T-cell (primary cell): ENCODE measurements around the gene ZNF605. TPM values are rescaled to one million over a fixed set of nuclear protein-coding genes. Genes with fewer than 3 reads are reported as not detected.

Experiments
- ATAC-seq, 4 experiments: fragments of 200-7000 bp in 3 of 4; fragments of 150-1000 bp in 1 of 4; cut with Tn5 transposase; replicated peaks in 1 of 4; 1 replicate in 3 of 4; 2 replicates in 1 of 4; pipeline ENCODE4 v1.10.0; 2021; ENCODE audit warnings: moderate library complexity in 3 of 4, mild to moderate bottlenecking in 2 of 4, moderate number of reproducible peaks in 1 of 4
- CTCF ChIA-PET, 2 donors: fragments of 300-600 bp; sonication (Branson Sonifier 250); formaldehyde crosslinking; loops; one replicate each; lab custom pipeline; 2022; ENCODE audit warnings: antibody characterized with exemption in 2 of 2; lab: Charles Lee
- POLR2A ChIA-PET, 2 donors: fragments of 300-600 bp; sonication (Branson Sonifier 250); formaldehyde crosslinking; loops; one replicate each; lab custom pipeline; 2022; ENCODE audit warnings: antibody characterized with exemption in 2 of 2; lab: Charles Lee
- DNase-seq, 35 experiments: peaks; one replicate each; pipeline versions ENCODE4 v3.0.0 to v3.0.0-alpha.2; 2013 to 2023
- H3K27ac ChIP-seq: one replicate; pipeline ENCODE4 v1.5.1; 2013; ENCODE audit warnings: low read length
- H3K27me3 ChIP-seq, 2 experiments: replicated peaks in 1 of 2; 1 replicate in 1 of 2; 2 replicates in 1 of 2; pipeline versions ENCODE4 v1.6.1 to v1.7.0; 2013; ENCODE audit warnings: low read length in 1 of 2, mixed read lengths in 1 of 2; ENCODE audit not compliant: control insufficient read depth in 2 of 2, insufficient read depth in 2 of 2; ENCODE audit errors: extremely low read depth in 1 of 2
- H3K36me3 ChIP-seq, 2 donors: 1 replicate in 1 of 2; 2 replicates in 1 of 2; pipeline versions ENCODE4 v1.6.1 to v1.7.0; 2013; ENCODE audit warnings: low read length in 1 of 2; ENCODE audit not compliant: control insufficient read depth in 2 of 2, insufficient read depth in 1 of 2; ENCODE audit errors: extremely low read depth in 1 of 2
- H3K4me1 ChIP-seq, 2 experiments: 1 replicate in 1 of 2; 2 replicates in 1 of 2; pipeline versions ENCODE4 v1.6.1 to v1.7.0; 2013; ENCODE audit warnings: low read length in 2 of 2, mixed read lengths in 1 of 2; ENCODE audit not compliant: insufficient read depth in 2 of 2, control insufficient read depth in 1 of 2; ENCODE audit errors: extremely low read depth in 1 of 2
- H3K4me3 ChIP-seq, 2 donors: 1 replicate in 1 of 2; 2 replicates in 1 of 2; pipeline versions ENCODE4 v1.5.1 to v1.7.0; 2013; ENCODE audit warnings: mild to moderate bottlenecking in 2 of 2, low read length in 1 of 2, moderate library complexity in 1 of 2; ENCODE audit not compliant: control insufficient read depth in 1 of 2; ENCODE audit errors: extremely low read depth in 1 of 2
- H3K9me3 ChIP-seq: 2 replicates; pipeline ENCODE4 v1.7.0; 2013
- H3K27ac Mint-ChIP-seq, 2 donors: one replicate each; pipeline ENCODE4 v1.8.0; 2020 to 2021; ENCODE audit warnings: mild to moderate bottlenecking in 2 of 2, mixed read lengths in 2 of 2
- H3K27me3 Mint-ChIP-seq, 2 donors: one replicate each; pipeline ENCODE4 v1.8.0; 2021 to 2022; ENCODE audit warnings: mixed read lengths in 2 of 2
- H3K36me3 Mint-ChIP-seq: one replicate; pipeline ENCODE4 v1.8.0; 2021; ENCODE audit warnings: mixed read lengths
- H3K4me1 Mint-ChIP-seq, 3 donors: one replicate each; pipeline ENCODE4 v1.8.0; 2020 to 2022; ENCODE audit warnings: mixed read lengths in 3 of 3, mild to moderate bottlenecking in 1 of 3
- H3K4me3 Mint-ChIP-seq, 3 donors: one replicate each; pipeline ENCODE4 v1.8.0; 2020 to 2022; ENCODE audit warnings: mild to moderate bottlenecking in 3 of 3, mixed read lengths in 3 of 3, moderate library complexity in 3 of 3
- H3K9me3 Mint-ChIP-seq, 3 donors: one replicate each; pipeline ENCODE4 v1.8.0; 2020 to 2022; ENCODE audit warnings: mixed read lengths in 3 of 3
- WGBS: methylation state at CpG from one replicate; pipeline ENCODE4 v1.1.5; 2013; ENCODE audit warnings: missing lambda C conversion rate; ENCODE audit not compliant: insufficient coverage; 5-methylcytosine and 5-hydroxymethylcytosine counted together
- total RNA-seq, 35 experiments: library from RNA in 6 of 35; stranded (reverse) in 6 of 35; fragments of 120-200 nt in 1 of 35; gene quantifications; one replicate each; pipeline versions ENCODE4 v1.2.1 to v1.2.4 and lab custom pipeline; 2013 to 2026

ZNF605 gene
- total RNA-seq, 5 donors from 2014 or later (not counting 1 experiment from before 2014, with no cell fraction given): 5.1 to 13.1 (median 12.1) TPM

GRCh38 chr12:132904718-132905328 is 51.3 kb downstream of the ZNF605 start:
- peak overlapping the region; percentile 59 to 86 for H3K27ac Mint-ChIP-seq
- peaks cover 0 to 9% of the 10 kb centered on the region in 2 experiments for H3K27me3 ChIP-seq

DNA sequence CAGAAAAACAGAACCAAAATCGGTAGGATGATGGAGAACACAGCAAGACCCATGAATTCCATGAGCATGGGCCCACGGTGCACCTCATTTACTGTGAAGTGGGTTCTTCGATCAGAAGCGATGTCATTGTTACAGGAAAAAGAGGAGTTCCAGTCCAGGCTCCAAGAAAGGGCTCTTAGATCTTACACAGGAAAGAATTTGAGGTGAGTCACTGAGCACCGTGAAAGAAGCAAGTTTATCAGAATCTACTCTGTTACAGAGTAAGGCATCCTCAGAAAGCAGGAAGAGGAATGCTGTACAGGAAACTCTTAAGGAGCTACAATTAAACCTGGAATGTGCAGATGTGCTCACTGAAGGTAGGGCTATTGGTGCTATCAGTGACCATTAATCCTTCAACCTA is 57.1 kb downstream of the ZNF605 start:
- Histone ChIP-seq H3K36me3 (no peaks in the 10 kb centered on the region), H3K27ac (no peak overlapping the region), H3K4me1 (no peaks in the 10 kb centered on the region), H3K27me3 (no peaks in the 10 kb centered on the region), H3K4me3 (no peak overlapping the region), H3K9me3 (no peaks in the 10 kb centered on the region)
- H3K9me3 Mint-ChIP-seq: no peaks in the 10 kb centered on the region
- no peak for ATAC-seq
- H3K36me3 Mint-ChIP-seq: no peaks in the 10 kb centered on the region
- H3K4me1 Mint-ChIP-seq: peaks cover 0 to 2% (median 0%) of the 10 kb centered on the region in 3 donors
- H3K27ac Mint-ChIP-seq: no peak overlapping the region
- ChIA-PET POLR2A (no interaction called here), CTCF (no interaction called here)
- H3K4me3 Mint-ChIP-seq: no peak overlapping the region
- 89% methylated on average over 4 of the region's 5 CpGs for WGBS
- no peak for DNase-seq
- no peaks in the 10 kb centered on the region for H3K27me3 Mint-ChIP-seq

More at GRCh38 chr12:132904718-132905328, 51.3 kb downstream of the ZNF605 start:
- Histone ChIP-seq H3K36me3 (no peaks in the 10 kb centered on the region), H3K9me3 (no peaks in the 10 kb centered on the region), H3K4me3 (no peak overlapping the region), H3K27ac (no peak overlapping the region), H3K4me1 (peaks cover 13 to 31% of the 10 kb centered on the region in 2 experiments)
- Mint-ChIP-seq H3K27me3 (no peaks in the 10 kb centered on the region), H3K4me3 (peak overlapping the region; percentile 46 to 49 (median 47)), H3K36me3 (no peaks in the 10 kb centered on the region), H3K4me1 (peaks cover 14 to 22% (median 16%) of the 10 kb centered on the region in 3 donors), H3K9me3 (no peaks in the 10 kb centered on the region)
- ChIA-PET CTCF (interaction anchor here (0.7 to 1.9 kb wide), 6 partner anchors 38 to 138 kb away, joined by 3 to 7 read pairs (median 6); partner anchors contain the start of gene GOLGA3 (in 1 of the 2)), POLR2A (no interaction called here)
- DNase-seq (peak; percentile 74 to 94 (median 86)), ATAC-seq (peak; percentile 17 to 52 (median 30))
- WGBS: 13% methylated on average over 6 of the region's 30 CpGs

- Mint-ChIP-seq H3K27me3 (no peaks in the 10 kb centered on the region), H3K4me3 (peak overlapping the region; percentile 53 to 98 (median 54)), H3K4me1 (peaks cover 21 to 30% (median 27%) of the 10 kb centered on the region in 3 donors), H3K9me3 (no peaks in the 10 kb centered on the region), H3K36me3 (peaks cover 10% of the 10 kb centered on the region), H3K27ac (peak overlapping the region; percentile 78 to 100)
- 97% methylated on average over 4 of the region's 6 CpGs for WGBS
- Histone ChIP-seq H3K27me3 (no peaks in the 10 kb centered on the region), H3K9me3 (no peaks in the 10 kb centered on the region), H3K27ac (peak overlapping the region; percentile 99), H3K36me3 (peaks cover 0 to 6% of the 10 kb centered on the region in 2 donors), H3K4me1 (peaks cover 4 to 18% of the 10 kb centered on the region in 2 experiments), H3K4me3 (no peak overlapping the region)
- CTCF ChIA-PET: no interaction called here
- DNase-seq: no peak
- POLR2A ChIA-PET: no interaction called here
- ATAC-seq: no peak
Measured at GRCh38 chr12:132888852-132889251, 67.3 kb downstream of the ZNF605 start.

DNA sequence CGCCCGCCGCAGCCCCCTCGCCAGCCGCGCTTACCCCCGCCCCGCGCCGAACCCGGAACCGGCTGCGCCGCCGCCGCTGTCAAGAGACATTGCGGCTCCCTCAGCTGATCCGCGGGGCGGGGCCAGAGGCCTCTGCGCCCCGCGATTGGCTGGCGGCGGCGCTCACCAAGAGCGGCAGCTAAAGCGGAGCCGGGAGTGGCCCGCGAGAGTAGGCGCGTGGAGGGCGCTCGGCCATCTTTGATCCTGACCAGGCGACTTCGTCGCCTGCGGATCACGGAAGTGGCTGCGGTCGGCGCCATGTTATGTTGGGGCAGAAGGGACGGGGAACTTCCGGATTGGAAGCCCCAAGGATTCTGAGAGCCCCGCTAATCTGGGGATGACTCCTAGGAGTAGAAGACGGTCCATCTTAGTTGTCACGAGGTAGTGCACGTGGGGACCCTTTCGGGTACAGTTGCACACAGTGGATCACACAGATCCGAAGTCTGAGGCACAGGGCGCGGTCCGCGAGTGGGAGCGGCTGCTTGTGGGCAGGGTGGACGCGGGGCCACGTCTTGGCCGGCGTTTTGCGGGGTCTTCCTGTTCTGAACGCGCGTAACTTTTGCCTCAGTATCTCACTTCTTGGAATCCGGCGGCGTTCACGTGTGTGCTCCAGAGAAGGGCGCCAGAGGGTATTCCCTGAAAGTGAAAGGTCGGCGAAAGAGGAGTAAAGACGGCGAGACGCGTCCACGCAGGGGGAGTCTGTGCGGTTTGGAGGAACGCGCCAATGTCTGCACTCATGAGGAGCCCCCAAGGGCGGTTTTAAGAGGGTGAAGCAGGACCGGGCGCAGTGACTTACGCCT is 68.4 kb downstream of the ZNF605 start, which contains the start of gene CHFR:
CHFR (minus strand) TSS at position 93 of the 839 bp plus-strand sequence. CDS start 277 bp downstream, outside the sequence.
- CTCF ChIA-PET: interaction anchor here in 1 of 2 donors (1.0 kb wide), 1 partner anchor 20 kb away, joined by 4 read pairs; no protein-coding TSS in a partner anchor
- H3K27me3 Mint-ChIP-seq: no peaks in the 10 kb centered on the region

DNA sequence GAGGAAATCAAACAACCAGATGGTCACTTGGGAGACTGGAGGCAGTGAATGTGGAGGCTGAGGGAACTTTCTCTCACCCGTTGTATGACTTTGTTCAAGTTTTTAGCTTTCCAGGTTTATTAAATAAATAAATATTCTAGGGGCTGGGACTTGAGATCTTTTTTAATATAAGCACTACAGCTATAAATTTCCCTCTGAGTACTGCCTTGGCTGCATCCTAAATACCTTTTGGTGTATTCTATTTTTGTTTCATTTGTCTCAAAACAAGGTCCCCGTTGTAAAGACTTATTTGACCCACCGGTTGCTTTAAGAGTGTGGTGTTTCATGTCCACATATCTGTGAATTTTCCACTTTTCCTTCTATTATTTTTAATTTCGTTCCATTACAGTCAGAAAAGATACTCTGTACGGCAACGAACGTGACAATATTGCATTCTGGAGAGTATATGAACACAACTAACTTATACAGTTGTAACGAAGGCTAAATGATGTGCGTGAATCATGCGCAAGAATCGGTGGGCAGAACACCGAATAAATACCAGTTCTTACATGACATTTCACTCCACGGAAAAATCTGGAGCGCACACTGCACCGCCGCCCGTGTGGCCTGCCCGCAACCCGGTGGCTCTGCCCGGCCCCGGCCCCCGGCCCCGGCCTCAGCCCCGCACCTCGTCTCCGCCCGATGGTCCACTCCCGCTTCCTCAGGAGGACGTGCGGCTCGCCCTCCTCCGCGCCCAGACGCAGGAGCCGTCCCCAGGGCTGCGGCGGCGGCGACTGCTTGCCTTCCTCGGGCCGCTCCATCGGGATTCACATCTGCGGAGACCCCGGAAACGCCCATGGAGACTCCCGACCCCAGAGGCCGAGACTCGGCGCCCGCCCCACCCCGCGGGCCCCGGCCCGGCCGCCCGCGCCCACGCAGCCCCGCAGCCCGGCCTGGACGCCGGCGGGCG is 69.3 kb downstream of the ZNF605 start:
- H3K27me3 Mint-ChIP-seq: no peaks in the 10 kb centered on the region
- 6% methylated on average over 50 of the region's 64 CpGs for WGBS
- ChIA-PET POLR2A (interaction anchor here in 1 of 2 donors (0.5 to 0.7 kb wide), 3 partner anchors 22 to 143 kb away, joined by 3 to 4 read pairs (median 3); no protein-coding TSS in a partner anchor), CTCF (interaction anchor here in 1 of 2 donors (1.0 kb wide), 1 partner anchor 21 kb away, joined by 4 read pairs; no protein-coding TSS in a partner anchor)
- Histone ChIP-seq H3K4me3 (peak overlapping the region; percentile 51 to 60), H3K27ac (peak overlapping the region; percentile 47), H3K36me3 (peaks cover 5 to 6% of the 10 kb centered on the region in 2 donors), H3K27me3 (no peaks in the 10 kb centered on the region), H3K4me1 (peaks cover 4 to 18% of the 10 kb centered on the region in 2 experiments), H3K9me3 (no peaks in the 10 kb centered on the region)
- ATAC-seq (peak; percentile 0 to 7 (median 6)), DNase-seq (peak in 5 of 35 experiments; percentile 6 to 32 (median 13))
- H3K4me1 Mint-ChIP-seq: peaks cover 33 to 46% (median 40%) of the 10 kb centered on the region in 3 donors
- peak overlapping the region; percentile 81 to 98 (median 83) for H3K4me3 Mint-ChIP-seq
- H3K27ac Mint-ChIP-seq: peak overlapping the region; percentile 55 to 71
- H3K36me3 Mint-ChIP-seq: peaks cover 20% of the 10 kb centered on the region
- H3K9me3 Mint-ChIP-seq: no peaks in the 10 kb centered on the region

More for the DNA sequence above, 68.4 kb downstream of the ZNF605 start, which contains the start of gene CHFR:
- Histone ChIP-seq H3K4me1 (peaks cover 4 to 18% of the 10 kb centered on the region in 2 experiments), H3K36me3 (peaks cover 0 to 6% of the 10 kb centered on the region in 2 donors), H3K27me3 (no peaks in the 10 kb centered on the region), H3K4me3 (peak within 1 kb of the TSS; percentile 72 to 81), H3K27ac (peak within 1 kb of the TSS; percentile 99), H3K9me3 (no peaks in the 10 kb centered on the region)
- DNase-seq (peak; percentile 82 to 97 (median 94)), ATAC-seq (peak; percentile 97 to 99 (median 99))
- H3K4me1 Mint-ChIP-seq: peaks cover 25 to 37% (median 31%) of the 10 kb centered on the region in 3 donors
- peak within 1 kb of the TSS; percentile 100 for H3K27ac Mint-ChIP-seq
- H3K9me3 Mint-ChIP-seq: no peaks in the 10 kb centered on the region
- H3K4me3 Mint-ChIP-seq: peak within 1 kb of the TSS; percentile 98 to 99 (median 98)
- peaks cover 13% of the 10 kb centered on the region for H3K36me3 Mint-ChIP-seq
- WGBS: under 1% methylated on average over 78 of the region's 84 CpGs
- POLR2A ChIA-PET: interaction anchor here (0.6 to 0.7 kb wide), 3 partner anchors 14 to 142 kb away, joined by 3 to 4 read pairs (median 3); no protein-coding TSS in a partner anchor
